ENCODE data around the gene ASB13.
"Not testable (repeated sequence)": the region's sequence is repeated elsewhere in the genome, so short reads cannot be mapped to it uniquely, and the experiment has no call there.

ASB13 gene

GRCh38 chr10:5622186-5622960 lies 44.0 kb downstream of the ASB13 start:
- H3K9me3 ChIP-seq (ENCODE audit: low read length), result no peaks in the 10 kb centered on the region
- H2AFZ ChIP-seq (ENCODE audit: low read depth, low read length), result no peak overlapping the region
- H3K36me3 ChIP-seq (ENCODE audit: insufficient read depth, low read length), result no peaks in the 10 kb centered on the region
- H3K4me3 ChIP-seq (ENCODE audit: low read length), result no peak overlapping the region
- H3K4me1 ChIP-seq (ENCODE audit: insufficient read depth, low read length), result peaks cover 9% of the 10 kb centered on the region
- H3K27me3 ChIP-seq (ENCODE audit: insufficient read depth, low read length), result no peaks in the 10 kb centered on the region

GRCh38 chr10:5621371-5621770 lies 45.0 kb downstream of the ASB13 start:
- not testable (repeated sequence) for H3K9me3 ChIP-seq (ENCODE audit: low read length); H2AFZ ChIP-seq (ENCODE audit: low read depth, low read length); H3K4me3 ChIP-seq (ENCODE audit: low read length); H3K27me3 ChIP-seq (ENCODE audit: insufficient read depth, low read length); H3K4me1 ChIP-seq (ENCODE audit: insufficient read depth, low read length); H3K36me3 ChIP-seq (ENCODE audit: insufficient read depth, low read length)

- no peaks in the 10 kb centered on the region for H3K9me3 ChIP-seq (ENCODE audit: low read length)
Measured at GRCh38 chr10:5620966-5621365, 45.4 kb downstream of the ASB13 start.

GRCh38 chr10:5620223-5620721 lies 46.1 kb downstream of the ASB13 start:
- H3K4me1 ChIP-seq (ENCODE audit: insufficient read depth, low read length), result peaks cover 9% of the 10 kb centered on the region
- no peaks in the 10 kb centered on the region for H3K9me3 ChIP-seq (ENCODE audit: low read length)
- H3K27me3 ChIP-seq (ENCODE audit: insufficient read depth, low read length), result no peaks in the 10 kb centered on the region
- no peak overlapping the region for H3K4me3 ChIP-seq (ENCODE audit: low read length)
- H2AFZ ChIP-seq (ENCODE audit: low read depth, low read length), result no peak overlapping the region
- H3K36me3 ChIP-seq (ENCODE audit: insufficient read depth, low read length), result no peaks in the 10 kb centered on the region

More at GRCh38 chr10:5620966-5621365, 45.4 kb downstream of the ASB13 start:
- Histone ChIP-seq H3K4me3 (ENCODE audit: low read length) (no peak overlapping the region), H2AFZ (ENCODE audit: low read depth, low read length) (no peak overlapping the region), H3K36me3 (ENCODE audit: insufficient read depth, low read length) (no peaks in the 10 kb centered on the region), H3K4me1 (ENCODE audit: insufficient read depth, low read length) (peaks cover 9% of the 10 kb centered on the region), H3K27me3 (ENCODE audit: insufficient read depth, low read length) (no peaks in the 10 kb centered on the region)

GRCh38 chr10:5619362-5620211 lies 46.8 kb downstream of the ASB13 start:
- H2AFZ ChIP-seq (ENCODE audit: low read depth, low read length), result no peak overlapping the region
- H3K4me1 ChIP-seq (ENCODE audit: insufficient read depth, low read length), result peaks cover 9% of the 10 kb centered on the region
- no peaks in the 10 kb centered on the region for H3K36me3 ChIP-seq (ENCODE audit: insufficient read depth, low read length)
- no peaks in the 10 kb centered on the region for H3K27me3 ChIP-seq (ENCODE audit: insufficient read depth, low read length)
- H3K9me3 ChIP-seq (ENCODE audit: low read length), result no peaks in the 10 kb centered on the region
- no peak overlapping the region for H3K4me3 ChIP-seq (ENCODE audit: low read length)

GRCh38 chr10:5618829-5619228 lies 47.6 kb downstream of the ASB13 start:
- Histone ChIP-seq H2AFZ (ENCODE audit: low read depth, low read length) (no peak overlapping the region), H3K36me3 (ENCODE audit: insufficient read depth, low read length) (no peaks in the 10 kb centered on the region), H3K9me3 (ENCODE audit: low read length) (no peaks in the 10 kb centered on the region), H3K4me3 (ENCODE audit: low read length) (no peak overlapping the region), H3K4me1 (ENCODE audit: insufficient read depth, low read length) (peaks cover 9% of the 10 kb centered on the region), H3K27me3 (ENCODE audit: insufficient read depth, low read length) (no peaks in the 10 kb centered on the region)

- Histone ChIP-seq H2AFZ (ENCODE audit: low read depth, low read length) (no peak overlapping the region), H3K4me1 (ENCODE audit: insufficient read depth, low read length) (peaks cover 9% of the 10 kb centered on the region), H3K27me3 (ENCODE audit: insufficient read depth, low read length) (no peaks in the 10 kb centered on the region), H3K36me3 (ENCODE audit: insufficient read depth, low read length) (no peaks in the 10 kb centered on the region), H3K9me3 (ENCODE audit: low read length) (no peaks in the 10 kb centered on the region), H3K4me3 (ENCODE audit: low read length) (no peak overlapping the region)
Measured at GRCh38 chr10:5618042-5618441, 48.4 kb downstream of the ASB13 start.

- peaks cover 9% of the 10 kb centered on the region for H3K4me1 ChIP-seq (ENCODE audit: insufficient read depth, low read length)
- no peak overlapping the region for H3K4me3 ChIP-seq (ENCODE audit: low read length)
- H3K36me3 ChIP-seq (ENCODE audit: insufficient read depth, low read length), result no peaks in the 10 kb centered on the region
- no peak overlapping the region for H2AFZ ChIP-seq (ENCODE audit: low read depth, low read length)
- no peaks in the 10 kb centered on the region for H3K9me3 ChIP-seq (ENCODE audit: low read length)
- no peaks in the 10 kb centered on the region for H3K27me3 ChIP-seq (ENCODE audit: insufficient read depth, low read length)
Measured at GRCh38 chr10:5617521-5617920, 48.9 kb downstream of the ASB13 start.

GRCh38 chr10:5616836-5617235 lies 49.6 kb downstream of the ASB13 start:
- no peaks in the 10 kb centered on the region for H3K9me3 ChIP-seq (ENCODE audit: low read length)
- no peak overlapping the region for H3K4me3 ChIP-seq (ENCODE audit: low read length)
- no peaks in the 10 kb centered on the region for H3K27me3 ChIP-seq (ENCODE audit: insufficient read depth, low read length)
- H2AFZ ChIP-seq (ENCODE audit: low read depth, low read length), result no peak overlapping the region
- H3K4me1 ChIP-seq (ENCODE audit: insufficient read depth, low read length), result peaks cover 9% of the 10 kb centered on the region
- H3K36me3 ChIP-seq (ENCODE audit: insufficient read depth, low read length), result no peaks in the 10 kb centered on the region

GRCh38 chr10:5616046-5616445 lies 50.3 kb downstream of the ASB13 start:
- H3K9me3 ChIP-seq (ENCODE audit: low read length), result no peaks in the 10 kb centered on the region
- no peak overlapping the region for H2AFZ ChIP-seq (ENCODE audit: low read depth, low read length)
- peaks cover 9% of the 10 kb centered on the region for H3K4me1 ChIP-seq (ENCODE audit: insufficient read depth, low read length)
- H3K27me3 ChIP-seq (ENCODE audit: insufficient read depth, low read length), result no peaks in the 10 kb centered on the region
- H3K36me3 ChIP-seq (ENCODE audit: insufficient read depth, low read length), result no peaks in the 10 kb centered on the region
- no peak overlapping the region for H3K4me3 ChIP-seq (ENCODE audit: low read length)

- Histone ChIP-seq H3K27me3 (ENCODE audit: insufficient read depth, low read length) (no peaks in the 10 kb centered on the region), H3K36me3 (ENCODE audit: insufficient read depth, low read length) (no peaks in the 10 kb centered on the region), H3K4me3 (ENCODE audit: low read length) (no peak overlapping the region), H3K9me3 (ENCODE audit: low read length) (no peaks in the 10 kb centered on the region), H3K4me1 (ENCODE audit: insufficient read depth, low read length) (peaks cover 9% of the 10 kb centered on the region), H2AFZ (ENCODE audit: low read depth, low read length) (no peak overlapping the region)
Measured at GRCh38 chr10:5615316-5615715, 51.1 kb downstream of the ASB13 start.

- Histone ChIP-seq H2AFZ (ENCODE audit: low read depth, low read length) (no peak overlapping the region), H3K4me3 (ENCODE audit: low read length) (no peak overlapping the region), H3K36me3 (ENCODE audit: insufficient read depth, low read length) (no peaks in the 10 kb centered on the region), H3K4me1 (ENCODE audit: insufficient read depth, low read length) (peaks cover 15% of the 10 kb centered on the region), H3K27me3 (ENCODE audit: insufficient read depth, low read length) (no peaks in the 10 kb centered on the region), H3K9me3 (ENCODE audit: low read length) (no peaks in the 10 kb centered on the region)
Measured at GRCh38 chr10:5614155-5614721, 52.2 kb downstream of the ASB13 start.
